ENCODE measurements around the gene HOXB4.

- TF ChIP-seq POLR2A (IDR thresholded peaks at IDR 0.05), result no peak
- TF ChIP-seq, protein P1, sequence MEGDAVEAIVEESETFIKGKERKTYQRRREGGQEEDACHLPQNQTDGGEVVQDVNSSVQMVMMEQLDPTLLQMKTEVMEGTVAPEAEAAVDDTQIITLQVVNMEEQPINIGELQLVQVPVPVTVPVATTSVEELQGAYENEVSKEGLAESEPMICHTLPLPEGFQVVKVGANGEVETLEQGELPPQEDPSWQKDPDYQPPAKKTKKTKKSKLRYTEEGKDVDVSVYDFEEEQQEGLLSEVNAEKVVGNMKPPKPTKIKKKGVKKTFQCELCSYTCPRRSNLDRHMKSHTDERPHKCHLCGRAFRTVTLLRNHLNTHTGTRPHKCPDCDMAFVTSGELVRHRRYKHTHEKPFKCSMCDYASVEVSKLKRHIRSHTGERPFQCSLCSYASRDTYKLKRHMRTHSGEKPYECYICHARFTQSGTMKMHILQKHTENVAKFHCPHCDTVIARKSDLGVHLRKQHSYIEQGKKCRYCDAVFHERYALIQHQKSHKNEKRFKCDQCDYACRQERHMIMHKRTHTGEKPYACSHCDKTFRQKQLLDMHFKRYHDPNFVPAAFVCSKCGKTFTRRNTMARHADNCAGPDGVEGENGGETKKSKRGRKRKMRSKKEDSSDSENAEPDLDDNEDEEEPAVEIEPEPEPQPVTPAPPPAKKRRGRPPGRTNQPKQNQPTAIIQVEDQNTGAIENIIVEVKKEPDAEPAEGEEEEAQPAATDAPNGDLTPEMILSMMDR (IDR thresholded peaks at IDR 0.05), result no peak
Measured at GRCh38 chr17:48575066-48575582, 3.0 kb downstream of the HOXB4 start.

Data from lower leg skin (tissue), 3 donors.